ENCODE measurements around the gene CLEC11A. TPM values are rescaled to one million over a fixed set of nuclear protein-coding genes. Genes with fewer than 3 reads are reported as not detected.

Gene CLEC11A
- total RNA-seq, 1 experiment from 2014 or later: 1.1 TPM

DNA sequence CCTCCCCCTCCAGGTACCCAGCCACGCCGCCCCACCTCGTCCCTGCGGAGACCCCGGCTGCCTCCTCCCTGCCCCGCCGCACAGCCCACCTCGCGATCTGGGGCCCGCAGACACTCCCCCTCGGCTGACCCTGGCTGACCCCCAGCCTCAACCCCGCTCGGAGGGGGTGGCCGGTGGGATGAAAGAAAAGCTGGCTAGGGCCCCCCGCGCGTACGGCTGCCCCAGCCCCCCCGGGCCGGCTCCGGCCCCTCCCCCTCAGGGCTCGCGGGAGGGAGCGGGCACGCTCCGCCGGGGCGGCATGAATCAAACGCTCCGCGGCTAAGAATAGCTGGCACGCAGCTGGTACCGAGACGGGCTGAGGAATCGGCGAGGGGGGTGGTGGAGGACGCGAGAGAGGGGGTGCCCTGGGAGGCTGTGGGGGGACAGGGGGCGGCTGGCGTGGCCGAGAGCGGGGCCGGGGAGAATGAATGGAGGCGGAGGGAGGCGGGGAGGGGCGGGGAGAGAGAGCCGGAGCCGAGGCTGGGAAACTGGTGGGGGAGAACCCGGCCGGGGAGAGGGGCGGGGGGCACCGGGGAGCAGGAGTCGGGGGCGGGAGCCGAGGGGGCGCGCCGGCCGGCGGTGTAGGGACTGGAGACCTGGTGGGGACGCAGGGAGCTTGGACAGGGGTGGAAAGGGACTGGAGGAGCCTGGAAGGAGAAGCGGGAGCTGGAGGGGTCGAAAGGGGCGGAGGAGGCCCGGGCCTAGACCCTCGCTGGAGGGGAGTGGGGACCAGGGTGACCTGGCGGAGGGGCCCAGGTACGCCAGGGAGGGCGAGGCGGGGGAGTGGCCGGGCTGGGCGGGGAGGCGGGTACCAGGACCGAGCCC is 4.7 kb upstream of the CLEC11A start:
- BruUV-seq (replicated peaks): no TSS peak
- no peaks in the 10 kb centered on the region for H3K36me3 Mint-ChIP-seq (ENCODE audit: insufficient read depth, unreplicated experiment)
- Histone ChIP-seq H3K9me3 (no peaks in the 10 kb centered on the region), H3K36me3 (ENCODE audit: control insufficient read depth, insufficient read depth, low read length) (no peaks in the 10 kb centered on the region), H3K4me1 (no peaks in the 10 kb centered on the region), H3K27me3 (replicated peaks; ENCODE audit: control insufficient read depth, insufficient read depth, low read length) (peaks cover 2% of the 10 kb centered on the region), H3K4me3 (ENCODE audit: low read depth, low read length) (peak overlapping the region; percentile 19)
- no peak for DNase-seq
- H3K4me1 Mint-ChIP-seq (ENCODE audit: low read depth, unreplicated experiment): peaks cover 7% of the 10 kb centered on the region
- H3K27me3 Mint-ChIP-seq (ENCODE audit: insufficient read depth, unreplicated experiment): peaks cover 54% of the 10 kb centered on the region
- H3K9me3 Mint-ChIP-seq (ENCODE audit: unreplicated experiment): no peaks in the 10 kb centered on the region
- no peak overlapping the region for H3K27ac Mint-ChIP-seq (ENCODE audit: unreplicated experiment)
- POLR2A ChIA-PET: no interaction called here
- CTCF ChIA-PET: interaction anchor here (0.6 kb wide), 2 partner anchors 375 to 621 kb away, joined by 3 read pairs; no protein-coding TSS in a partner anchor
- H3K4me3 Mint-ChIP-seq (ENCODE audit: unreplicated experiment): peak overlapping the region; percentile 53
- intact Hi-C loops (cut with micrococcal nuclease; ENCODE audit: unreplicated experiment): no loop called here
- TF ChIP-seq, protein P1, sequence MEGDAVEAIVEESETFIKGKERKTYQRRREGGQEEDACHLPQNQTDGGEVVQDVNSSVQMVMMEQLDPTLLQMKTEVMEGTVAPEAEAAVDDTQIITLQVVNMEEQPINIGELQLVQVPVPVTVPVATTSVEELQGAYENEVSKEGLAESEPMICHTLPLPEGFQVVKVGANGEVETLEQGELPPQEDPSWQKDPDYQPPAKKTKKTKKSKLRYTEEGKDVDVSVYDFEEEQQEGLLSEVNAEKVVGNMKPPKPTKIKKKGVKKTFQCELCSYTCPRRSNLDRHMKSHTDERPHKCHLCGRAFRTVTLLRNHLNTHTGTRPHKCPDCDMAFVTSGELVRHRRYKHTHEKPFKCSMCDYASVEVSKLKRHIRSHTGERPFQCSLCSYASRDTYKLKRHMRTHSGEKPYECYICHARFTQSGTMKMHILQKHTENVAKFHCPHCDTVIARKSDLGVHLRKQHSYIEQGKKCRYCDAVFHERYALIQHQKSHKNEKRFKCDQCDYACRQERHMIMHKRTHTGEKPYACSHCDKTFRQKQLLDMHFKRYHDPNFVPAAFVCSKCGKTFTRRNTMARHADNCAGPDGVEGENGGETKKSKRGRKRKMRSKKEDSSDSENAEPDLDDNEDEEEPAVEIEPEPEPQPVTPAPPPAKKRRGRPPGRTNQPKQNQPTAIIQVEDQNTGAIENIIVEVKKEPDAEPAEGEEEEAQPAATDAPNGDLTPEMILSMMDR (IDR thresholded peaks at IDR 0.05; ENCODE audit: insufficient read depth in 1 of 2, low read depth in 1 of 2, low read length in 1 of 2, severe bottlenecking in 1 of 2, unreplicated experiment in 1 of 2): no peak

DNA sequence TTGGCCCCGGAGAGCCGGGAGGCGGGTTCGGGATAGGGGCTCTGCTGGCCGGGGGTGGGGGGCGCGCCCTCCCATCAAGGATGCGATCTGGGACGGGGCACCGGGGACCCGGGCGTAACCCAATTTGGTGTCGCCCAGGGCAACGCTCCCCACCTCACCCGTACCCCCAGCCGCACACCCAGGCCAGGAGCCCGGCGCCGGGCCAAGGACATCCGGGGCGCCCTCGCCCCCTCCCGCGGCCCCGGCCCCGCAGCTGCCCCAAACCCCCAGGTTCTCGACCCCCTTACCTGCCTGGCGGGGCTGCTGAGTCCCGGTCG is 4.1 kb upstream of the CLEC11A start:
- Mint-ChIP-seq H3K9me3 (ENCODE audit: unreplicated experiment) (no peaks in the 10 kb centered on the region), H3K4me3 (ENCODE audit: unreplicated experiment) (peak overlapping the region; percentile 53), H3K4me1 (ENCODE audit: low read depth, unreplicated experiment) (peaks cover 10% of the 10 kb centered on the region), H3K27me3 (ENCODE audit: insufficient read depth, unreplicated experiment) (peaks cover 53% of the 10 kb centered on the region), H3K36me3 (ENCODE audit: insufficient read depth, unreplicated experiment) (no peaks in the 10 kb centered on the region), H3K27ac (ENCODE audit: unreplicated experiment) (no peak overlapping the region)
- Histone ChIP-seq H3K27me3 (replicated peaks; ENCODE audit: control insufficient read depth, insufficient read depth, low read length) (peaks cover 2% of the 10 kb centered on the region), H3K36me3 (ENCODE audit: control insufficient read depth, insufficient read depth, low read length) (no peaks in the 10 kb centered on the region), H3K9me3 (no peaks in the 10 kb centered on the region), H3K4me3 (ENCODE audit: low read depth, low read length) (peak overlapping the region; percentile 8; the same call in 1 of the 2 replicates), H3K4me1 (no peaks in the 10 kb centered on the region)
- TF ChIP-seq, protein P1 (IDR thresholded peaks at IDR 0.05; ENCODE audit: insufficient read depth in 1 of 2, low read depth in 1 of 2, low read length in 1 of 2, severe bottlenecking in 1 of 2, unreplicated experiment in 1 of 2): no peak
- BruUV-seq (replicated peaks): no TSS peak
- CTCF ChIA-PET: interaction anchor here (0.6 kb wide), 1 partner anchor 375 kb away, joined by 3 read pairs; no protein-coding TSS in a partner anchor
- intact Hi-C loops (cut with micrococcal nuclease; ENCODE audit: unreplicated experiment): no loop called here
- no peak for DNase-seq
- POLR2A ChIA-PET: no interaction called here

DNA sequence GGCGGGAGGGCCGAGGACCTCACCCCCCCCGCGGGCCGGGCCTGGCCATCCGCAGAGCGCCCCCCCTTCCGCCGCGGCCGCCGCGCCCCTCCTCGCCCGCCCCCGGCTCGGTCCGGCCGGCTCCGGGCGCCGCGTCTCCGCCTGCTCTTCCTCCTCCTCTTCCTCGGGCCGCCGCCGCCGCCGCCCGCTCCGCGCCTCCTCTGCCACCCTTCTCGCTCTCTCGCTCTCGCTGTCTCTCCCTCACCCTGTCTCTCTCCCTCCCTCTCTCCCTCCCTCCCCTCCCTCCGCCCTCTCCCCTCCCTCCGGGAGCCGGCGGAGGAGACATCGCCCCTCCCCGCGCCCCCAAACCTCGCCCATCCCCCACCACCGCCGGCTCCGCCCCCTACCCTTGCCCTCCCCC is 3.6 kb upstream of the CLEC11A start, which contains the start of gene SHANK1:
Gene SHANK1 (minus strand): TSS at position 237 of the 400 bp plus-strand sequence. CDS start 2,883 bp downstream, outside the sequence.
- TF ChIP-seq, protein P1 (IDR thresholded peaks at IDR 0.05; ENCODE audit: insufficient read depth in 1 of 2, low read depth in 1 of 2, low read length in 1 of 2, severe bottlenecking in 1 of 2, unreplicated experiment in 1 of 2): no peak
- H3K4me3 Mint-ChIP-seq (ENCODE audit: unreplicated experiment): peak within 1 kb of the TSS; percentile 53
- Histone ChIP-seq H3K36me3 (ENCODE audit: control insufficient read depth, insufficient read depth, low read length) (no peaks in the 10 kb centered on the region), H3K9me3 (no peaks in the 10 kb centered on the region), H3K27me3 (replicated peaks; ENCODE audit: control insufficient read depth, insufficient read depth, low read length) (peaks cover 2% of the 10 kb centered on the region), H3K4me1 (no peaks in the 10 kb centered on the region), H3K4me3 (ENCODE audit: low read depth, low read length) (peak within 1 kb of the TSS; percentile 19; the same call in 1 of the 2 replicates)
- DNase-seq: no peak
- BruUV-seq (replicated peaks): no TSS peak
- H3K4me1 Mint-ChIP-seq (ENCODE audit: low read depth, unreplicated experiment): peaks cover 10% of the 10 kb centered on the region
- ChIA-PET CTCF (no interaction called here), POLR2A (no interaction called here)
- no peaks in the 10 kb centered on the region for H3K36me3 Mint-ChIP-seq (ENCODE audit: insufficient read depth, unreplicated experiment)
- H3K9me3 Mint-ChIP-seq (ENCODE audit: unreplicated experiment): no peaks in the 10 kb centered on the region
- H3K27ac Mint-ChIP-seq (ENCODE audit: unreplicated experiment): no peak within 1 kb of the TSS
- H3K27me3 Mint-ChIP-seq (ENCODE audit: insufficient read depth, unreplicated experiment): peaks cover 52% of the 10 kb centered on the region
- intact Hi-C loops (cut with micrococcal nuclease; ENCODE audit: unreplicated experiment): no loop called here
